ENCODE results near the gene COL10A1. TPM values are rescaled to one million over a fixed set of nuclear protein-coding genes. Genes with fewer than 3 reads are reported as not detected.

The COL10A1 gene
- total and polyA plus RNA-seq, 2 of the 4 experiments (the other 2 are of a cell fraction) = 0.05 TPM; not detected in 1

DNA sequence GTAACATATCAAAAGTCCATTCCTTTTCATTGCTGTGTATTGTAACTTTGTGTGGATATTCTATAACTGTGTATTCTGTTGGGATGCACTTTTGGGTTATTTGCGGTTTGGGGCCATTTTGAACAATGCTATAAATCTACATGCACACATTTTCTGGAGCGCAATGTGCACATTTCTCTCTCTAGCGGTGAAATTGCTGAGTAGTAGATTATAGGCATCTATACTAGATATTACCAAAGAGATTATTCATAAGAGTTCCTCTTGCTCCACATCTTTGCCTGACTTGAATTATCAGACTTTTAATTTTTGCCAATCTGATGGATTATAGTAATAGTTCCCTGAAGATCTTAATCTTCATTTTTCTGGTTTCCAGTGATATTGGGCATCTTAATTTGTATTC, 47.0 kb downstream of the COL10A1 start:
- ChIA-PET CTCF (no interaction called here), POLR2A (ENCODE audit: unreplicated experiment) (no interaction called here)
- Histone ChIP-seq H2BK120ac (ENCODE audit: low read depth, low read length) (no peak overlapping the region), H4K5ac (ENCODE audit: low read depth, low read length) (no peak overlapping the region), H2AK5ac (ENCODE audit: low read depth, low read length) (no peak overlapping the region), H2BK15ac (ENCODE audit: low read depth, low read length) (no peak overlapping the region), H3K9ac (ENCODE audit: low read depth, low read length) (no peak overlapping the region), H3K23ac (ENCODE audit: low read depth, low read length) (no peak overlapping the region), H2AK9ac (replicated peaks; ENCODE audit: low read depth, low read length, poor library complexity) (no peak overlapping the region), H3K27me3 (ENCODE audit: control insufficient read depth, insufficient read depth, low read length) (no peaks in the 10 kb centered on the region), H3K9me1 (ENCODE audit: insufficient read depth, low read length) (peaks cover 7% of the 10 kb centered on the region), H2AFZ (replicated peaks; ENCODE audit: low read length, poor library complexity) (no peak overlapping the region), H3K14ac (replicated peaks; ENCODE audit: low read depth, low read length) (no peak overlapping the region), H3K4ac (ENCODE audit: low read depth, low read length) (no peak overlapping the region), H3K79me1 (ENCODE audit: low read depth in 1 of 2, low read length in 2 of 2) (no peaks in the 10 kb centered on the region; a peak in 1 of 4 replicates), H3K27ac (ENCODE audit: insufficient read depth, low read length) (no peak overlapping the region), H3K18ac (ENCODE audit: low read depth, low read length) (no peak overlapping the region), H3K4me3 (ENCODE audit: insufficient read depth, low read depth, low read length) (no peak overlapping the region), H2BK5ac (ENCODE audit: low read depth, low read length, poor library complexity, severe bottlenecking) (no peak overlapping the region), H2BK20ac (ENCODE audit: low read depth, low read length) (no peak overlapping the region), H3K4me1 (ENCODE audit: control insufficient read depth, insufficient read depth, low read length) (peaks cover 7% of the 10 kb centered on the region), H3K9me3 (ENCODE audit: control insufficient read depth, insufficient read depth, low read length) (no peaks in the 10 kb centered on the region), H4K91ac (ENCODE audit: insufficient read depth, low read depth, low read length) (no peak overlapping the region), H3K36me3 (ENCODE audit: control insufficient read depth, insufficient read depth, low read length) (no peaks in the 10 kb centered on the region), H3K56ac (ENCODE audit: extremely low read depth, insufficient read depth, low read length) (no peak overlapping the region), H3K4me2 (ENCODE audit: low read depth, low read length) (no peak overlapping the region), H4K8ac (ENCODE audit: low read depth in 2 of 2, low read length in 2 of 2) (no peak overlapping the region), H4K20me1 (ENCODE audit: insufficient read depth, low read length) (no peaks in the 10 kb centered on the region)
- WGBS, 2 experiments (ENCODE audit: extremely low coverage in 2 of 2, insufficient read length in 1 of 2) = no CpG with 5 or more reads among the region's 3 CpGs
- DNase-seq = no peak
- dilution Hi-C loops (cut with HindIII; ENCODE audit: low sequenced_read_pairs, unreplicated experiment) = no loop called here
- no peak for ATAC-seq (ENCODE audit: low read depth)
- TF ChIP-seq MAFK (IDR thresholded peaks at IDR 0.05; ENCODE audit: low read depth, low read length) (0 out of 2 replicates have a peak, but pooled peaks have one; percentile 27), RFX5 (IDR thresholded peaks at IDR 0.05; ENCODE audit: low read depth, low read length) (no peak)
- in situ Hi-C loops (cut with MboI; ENCODE audit: low sequenced_read_pairs) = no loop called here
- intact Hi-C loops (cut with micrococcal nuclease) = no loop called here
- no TSS peak for BruUV-seq (replicated peaks)
